Astrocyte of the spinal cord (primary cell): ENCODE measurements around the gene CLDN22.

Experiments
- DNase-seq: peaks from one replicate; pipeline ENCODE4 v3.0.0; 2011; ENCODE audit warnings: low read depth, low spot score
- H3K4me3 ChIP-seq: 2 replicates; pipeline ENCODE4 v1.5.1; 2011; ENCODE audit warnings: low read depth, mild to moderate bottlenecking, low read length, moderate library complexity
- in situ Hi-C: cut with HindIII; loops from 2 replicates; pipeline ENCODE4 v1.10.0; 2017; ENCODE audit warnings: low sequenced_read_pairs
- TF ChIP-seq, protein P1 (sequence below): IDR thresholded peaks from 2 replicates; pipeline ENCODE4 v1.5.1; 2012; ENCODE audit warnings: low read depth, mild to moderate bottlenecking, low read length, inconsistent platforms

Gene CLDN22

DNA sequence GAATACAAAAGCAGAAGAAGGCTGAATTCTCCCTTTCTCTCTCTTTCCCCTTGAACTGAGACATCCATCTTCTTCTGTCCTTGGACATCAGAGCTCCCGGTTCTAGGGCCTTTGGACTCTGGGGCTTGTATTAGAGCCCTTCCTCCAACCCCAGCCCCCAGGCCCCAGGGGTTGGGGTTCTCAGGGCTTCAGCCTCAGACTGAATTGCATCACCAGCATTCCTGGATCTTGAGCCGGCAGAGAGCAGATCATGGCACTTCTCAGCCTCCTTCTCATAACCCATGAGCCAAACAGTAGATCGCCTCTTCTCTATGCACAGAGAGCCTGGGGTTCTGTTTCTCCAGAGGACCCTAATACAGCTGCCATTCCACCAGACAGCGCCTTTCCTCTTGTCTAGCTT lies 27.5 kb upstream of the CLDN22 start:
- no peak overlapping the region for H3K4me3 ChIP-seq
- TF ChIP-seq, protein P1, sequence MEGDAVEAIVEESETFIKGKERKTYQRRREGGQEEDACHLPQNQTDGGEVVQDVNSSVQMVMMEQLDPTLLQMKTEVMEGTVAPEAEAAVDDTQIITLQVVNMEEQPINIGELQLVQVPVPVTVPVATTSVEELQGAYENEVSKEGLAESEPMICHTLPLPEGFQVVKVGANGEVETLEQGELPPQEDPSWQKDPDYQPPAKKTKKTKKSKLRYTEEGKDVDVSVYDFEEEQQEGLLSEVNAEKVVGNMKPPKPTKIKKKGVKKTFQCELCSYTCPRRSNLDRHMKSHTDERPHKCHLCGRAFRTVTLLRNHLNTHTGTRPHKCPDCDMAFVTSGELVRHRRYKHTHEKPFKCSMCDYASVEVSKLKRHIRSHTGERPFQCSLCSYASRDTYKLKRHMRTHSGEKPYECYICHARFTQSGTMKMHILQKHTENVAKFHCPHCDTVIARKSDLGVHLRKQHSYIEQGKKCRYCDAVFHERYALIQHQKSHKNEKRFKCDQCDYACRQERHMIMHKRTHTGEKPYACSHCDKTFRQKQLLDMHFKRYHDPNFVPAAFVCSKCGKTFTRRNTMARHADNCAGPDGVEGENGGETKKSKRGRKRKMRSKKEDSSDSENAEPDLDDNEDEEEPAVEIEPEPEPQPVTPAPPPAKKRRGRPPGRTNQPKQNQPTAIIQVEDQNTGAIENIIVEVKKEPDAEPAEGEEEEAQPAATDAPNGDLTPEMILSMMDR: no peak
- in situ Hi-C loops: no loop called here
- DNase-seq: no peak

DNA sequence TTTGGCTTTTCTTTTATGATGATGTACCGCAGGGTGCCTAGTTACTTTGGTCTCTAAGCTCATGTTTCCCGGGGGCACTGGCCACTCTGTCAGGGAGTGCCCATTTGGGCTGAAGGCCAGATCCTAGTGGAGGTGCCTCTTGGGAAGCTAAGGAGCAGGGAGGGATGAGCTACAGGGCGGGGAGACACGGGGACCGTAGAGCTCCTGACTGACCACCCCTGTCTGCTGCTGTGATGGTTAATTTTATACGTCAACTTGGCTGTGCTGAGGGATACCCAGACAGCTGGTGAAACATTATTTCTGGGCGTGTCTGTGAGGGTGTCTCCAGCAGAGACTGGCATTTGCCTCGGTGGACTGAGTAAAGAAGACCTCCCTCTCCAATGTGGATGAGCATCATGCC lies 27.1 kb upstream of the CLDN22 start:
- no peak for DNase-seq
- TF ChIP-seq, protein P1: no peak
- in situ Hi-C loops: no loop called here
- no peak overlapping the region for H3K4me3 ChIP-seq

DNA sequence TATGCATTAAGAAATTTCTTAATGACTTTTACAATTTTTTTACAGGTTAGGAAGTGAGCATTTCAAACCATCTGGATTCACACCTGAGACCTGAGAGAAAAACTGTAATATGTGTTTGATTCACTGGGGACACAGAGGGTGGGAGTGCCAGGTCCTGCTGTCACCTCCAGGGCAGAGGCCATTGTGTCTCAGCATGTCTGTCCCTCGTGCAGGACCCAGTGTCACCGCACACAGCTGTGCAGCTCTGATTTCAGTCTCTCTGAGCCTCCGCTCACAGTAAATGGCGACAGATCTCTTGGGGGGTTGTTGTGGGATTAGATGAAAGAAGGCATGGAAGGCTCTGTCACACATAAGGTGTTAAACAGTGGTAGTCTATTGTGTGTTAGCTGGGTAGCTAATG lies 25.2 kb upstream of the CLDN22 start:
- DNase-seq: no peak
- no peak overlapping the region for H3K4me3 ChIP-seq
- TF ChIP-seq, protein P1: no peak
- in situ Hi-C loops: no loop called here

DNA sequence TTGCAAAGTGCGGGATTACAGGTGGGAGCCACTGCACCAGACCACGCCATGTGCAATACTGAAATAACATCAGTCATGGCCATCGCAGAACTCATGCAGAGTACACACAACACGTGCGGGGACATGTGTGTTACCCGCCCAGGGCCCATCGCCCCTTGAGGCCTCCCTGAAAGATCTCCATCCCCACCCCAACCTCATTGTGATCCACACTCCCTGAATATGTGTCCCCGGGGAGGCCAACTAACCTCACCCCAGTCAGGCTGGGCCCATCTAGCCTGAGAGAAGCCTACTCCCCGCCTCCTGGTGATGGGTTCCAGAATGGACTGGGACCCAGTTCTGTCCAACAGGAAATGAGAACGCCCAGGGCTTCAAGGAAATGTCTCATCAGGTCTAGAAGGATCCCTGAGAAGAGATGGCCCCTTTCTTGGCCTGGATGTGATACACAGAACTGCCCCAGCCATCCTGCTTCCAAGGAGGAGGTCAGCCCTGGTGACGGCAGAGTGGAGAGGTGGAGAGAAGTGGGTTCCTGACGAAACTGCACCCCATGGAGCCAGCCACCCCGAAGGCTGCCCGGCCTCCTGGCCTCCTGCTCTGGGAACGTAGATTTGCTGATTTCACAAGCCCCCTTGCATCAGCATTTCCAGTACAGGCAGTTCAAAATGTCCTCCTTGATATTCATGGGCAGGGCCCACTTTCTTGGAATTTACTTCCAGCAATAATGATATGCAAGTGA lies 24.6 kb upstream of the CLDN22 start:
- H3K4me3 ChIP-seq: no peak overlapping the region
- in situ Hi-C loops: no loop called here
- no peak for DNase-seq
- TF ChIP-seq, protein P1: no peak

DNA sequence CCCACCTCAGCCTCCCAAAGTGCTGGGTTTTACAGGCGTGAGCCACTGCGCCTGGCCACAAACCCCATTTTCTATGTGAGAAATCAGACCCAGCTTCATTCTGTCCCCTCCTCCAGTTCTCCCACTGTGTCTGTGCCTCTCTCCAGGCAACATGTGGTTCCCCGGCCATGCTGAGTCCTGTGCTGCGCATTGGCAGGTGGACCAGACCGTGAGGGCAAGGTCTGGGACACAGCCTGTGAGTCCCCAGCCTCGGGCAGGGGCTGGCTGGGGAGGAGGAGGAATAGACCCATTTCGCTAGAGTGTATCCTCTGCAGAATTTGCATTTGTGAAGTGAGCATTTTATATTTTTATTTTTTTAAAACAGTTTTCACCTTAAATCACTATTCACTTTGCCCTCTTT lies 23.7 kb upstream of the CLDN22 start:
- in situ Hi-C loops: no loop called here
- TF ChIP-seq, protein P1: no peak
- no peak for DNase-seq
- no peak overlapping the region for H3K4me3 ChIP-seq

DNA sequence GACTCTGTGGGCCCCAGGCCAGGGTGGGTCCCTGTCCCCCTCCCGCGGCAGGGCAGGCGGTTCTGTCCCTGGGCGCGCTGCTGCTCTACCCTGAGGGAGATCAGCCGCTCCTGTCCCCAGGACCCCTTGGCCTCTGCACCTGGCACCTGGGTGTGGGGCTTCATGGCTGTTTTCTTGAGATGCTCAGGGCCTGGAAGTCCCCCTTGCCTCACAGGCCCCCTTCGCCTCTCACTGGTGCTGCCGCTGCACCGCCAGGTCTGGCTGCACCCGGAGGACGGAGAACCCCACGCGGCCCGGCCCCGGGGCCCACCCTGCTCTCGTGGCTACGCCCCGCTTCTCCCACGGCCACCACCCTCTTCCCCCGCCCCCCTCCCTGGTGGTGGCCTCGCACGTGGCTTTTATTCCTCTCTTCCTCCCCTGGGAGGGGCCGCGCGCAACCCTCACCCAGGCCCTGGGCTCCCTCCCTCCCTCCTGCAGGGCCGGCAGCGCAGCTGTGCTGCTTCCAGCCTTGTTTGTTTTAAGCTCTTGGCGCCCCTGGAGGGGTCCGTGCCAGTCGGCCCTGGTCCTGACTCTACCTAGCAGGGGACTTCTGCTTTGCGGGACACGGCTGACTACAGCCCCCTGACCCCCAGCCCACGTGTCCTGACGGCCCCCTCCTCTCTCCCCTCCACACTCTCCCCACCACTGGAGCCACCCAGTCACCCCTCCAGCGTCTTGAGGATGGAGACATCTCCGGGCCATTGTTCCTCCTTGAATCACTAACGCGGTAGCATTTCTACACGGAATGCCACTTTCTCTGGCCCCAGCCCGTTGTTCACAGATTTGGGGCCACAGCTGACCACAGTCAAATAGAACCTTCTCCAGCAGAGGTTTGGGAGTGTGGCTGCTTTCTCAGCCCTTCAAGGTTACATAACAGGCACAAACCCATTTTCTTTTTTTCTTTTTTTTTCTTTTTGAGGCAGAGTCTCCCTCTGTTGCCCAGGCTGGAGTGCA lies 22.8 kb upstream of the CLDN22 start:
- H3K4me3 ChIP-seq: no peak overlapping the region
- no peak for DNase-seq
- TF ChIP-seq, protein P1: no peak
- in situ Hi-C loops: no loop called here
